ENCODE data around the gene SUPT3H.
"Not testable (repeated sequence)": the region's sequence is repeated elsewhere in the genome, so short reads cannot be mapped to it uniquely, and the experiment has no call there.

SUPT3H gene

GRCh38 chr6:44923444-44923843 is 454.3 kb downstream of the SUPT3H start:
- no peaks in the 10 kb centered on the region for H3K36me3 ChIP-seq (ENCODE audit: control insufficient read depth, insufficient read depth, low read length)
- no peak overlapping the region for H3K4me3 ChIP-seq (ENCODE audit: low read length)
- no peak overlapping the region for H3K27ac ChIP-seq (ENCODE audit: low read depth, low read length)
- H3K4me1 ChIP-seq (ENCODE audit: control insufficient read depth, insufficient read depth, low read length) = no peaks in the 10 kb centered on the region
- H3K9ac ChIP-seq (ENCODE audit: low read length) = no peak overlapping the region
- no peaks in the 10 kb centered on the region for H3K27me3 ChIP-seq (ENCODE audit: control insufficient read depth, insufficient read depth, low read length)

- no peaks in the 10 kb centered on the region for H3K36me3 ChIP-seq (ENCODE audit: control insufficient read depth, insufficient read depth, low read length)
- no peak overlapping the region for H3K27ac ChIP-seq (ENCODE audit: low read depth, low read length)
Observed at GRCh38 chr6:44921798-44922197, 455.9 kb downstream of the SUPT3H start.

GRCh38 chr6:44920952-44921491 is 456.7 kb downstream of the SUPT3H start:
- no peak overlapping the region for H3K27ac ChIP-seq (ENCODE audit: low read depth, low read length)
- H3K4me3 ChIP-seq (ENCODE audit: low read length) = no peak overlapping the region
- no peak overlapping the region for H3K9ac ChIP-seq (ENCODE audit: low read length)
- H3K27me3 ChIP-seq (ENCODE audit: control insufficient read depth, insufficient read depth, low read length) = no peaks in the 10 kb centered on the region
- no peaks in the 10 kb centered on the region for H3K36me3 ChIP-seq (ENCODE audit: control insufficient read depth, insufficient read depth, low read length)
- H3K4me1 ChIP-seq (ENCODE audit: control insufficient read depth, insufficient read depth, low read length) = no peaks in the 10 kb centered on the region

More at GRCh38 chr6:44921798-44922197, 455.9 kb downstream of the SUPT3H start:
- H3K4me1 ChIP-seq (ENCODE audit: control insufficient read depth, insufficient read depth, low read length) = no peaks in the 10 kb centered on the region
- H3K4me3 ChIP-seq (ENCODE audit: low read length) = no peak overlapping the region
- no peaks in the 10 kb centered on the region for H3K27me3 ChIP-seq (ENCODE audit: control insufficient read depth, insufficient read depth, low read length)
- no peak overlapping the region for H3K9ac ChIP-seq (ENCODE audit: low read length)

GRCh38 chr6:44918671-44919296 is 458.9 kb downstream of the SUPT3H start:
- H3K27ac ChIP-seq (ENCODE audit: low read depth, low read length) = no peak overlapping the region
- no peak overlapping the region for H3K4me3 ChIP-seq (ENCODE audit: low read length)
- no peaks in the 10 kb centered on the region for H3K4me1 ChIP-seq (ENCODE audit: control insufficient read depth, insufficient read depth, low read length)
- H3K36me3 ChIP-seq (ENCODE audit: control insufficient read depth, insufficient read depth, low read length) = no peaks in the 10 kb centered on the region
- H3K27me3 ChIP-seq (ENCODE audit: control insufficient read depth, insufficient read depth, low read length) = no peaks in the 10 kb centered on the region
- H3K9ac ChIP-seq (ENCODE audit: low read length) = no peak overlapping the region

- H3K4me3 ChIP-seq (ENCODE audit: low read length) = no peak overlapping the region
- H3K9ac ChIP-seq (ENCODE audit: low read length) = no peak overlapping the region
- H3K27me3 ChIP-seq (ENCODE audit: control insufficient read depth, insufficient read depth, low read length) = no peaks in the 10 kb centered on the region
- no peaks in the 10 kb centered on the region for H3K36me3 ChIP-seq (ENCODE audit: control insufficient read depth, insufficient read depth, low read length)
- no peak overlapping the region for H3K27ac ChIP-seq (ENCODE audit: low read depth, low read length)
- no peaks in the 10 kb centered on the region for H3K4me1 ChIP-seq (ENCODE audit: control insufficient read depth, insufficient read depth, low read length)
Observed at GRCh38 chr6:44917430-44917829, 460.3 kb downstream of the SUPT3H start.

- no peaks in the 10 kb centered on the region for H3K27me3 ChIP-seq (ENCODE audit: control insufficient read depth, insufficient read depth, low read length)
- H3K4me3 ChIP-seq (ENCODE audit: low read length) = no peak overlapping the region
- no peaks in the 10 kb centered on the region for H3K4me1 ChIP-seq (ENCODE audit: control insufficient read depth, insufficient read depth, low read length)
- H3K9ac ChIP-seq (ENCODE audit: low read length) = no peak overlapping the region
- H3K27ac ChIP-seq (ENCODE audit: low read depth, low read length) = no peak overlapping the region
- H3K36me3 ChIP-seq (ENCODE audit: control insufficient read depth, insufficient read depth, low read length) = no peaks in the 10 kb centered on the region
Observed at GRCh38 chr6:44915111-44915510, 462.6 kb downstream of the SUPT3H start.

GRCh38 chr6:44914141-44914540 is 463.6 kb downstream of the SUPT3H start:
- Histone ChIP-seq H3K9ac (ENCODE audit: low read length) (no peak overlapping the region), H3K36me3 (ENCODE audit: control insufficient read depth, insufficient read depth, low read length) (no peaks in the 10 kb centered on the region), H3K4me3 (ENCODE audit: low read length) (no peak overlapping the region), H3K4me1 (ENCODE audit: control insufficient read depth, insufficient read depth, low read length) (no peaks in the 10 kb centered on the region), H3K27me3 (ENCODE audit: control insufficient read depth, insufficient read depth, low read length) (no peaks in the 10 kb centered on the region), H3K27ac (ENCODE audit: low read depth, low read length) (no peak overlapping the region)

- H3K27me3 ChIP-seq (ENCODE audit: control insufficient read depth, insufficient read depth, low read length) = no peaks in the 10 kb centered on the region
- H3K4me1 ChIP-seq (ENCODE audit: control insufficient read depth, insufficient read depth, low read length) = no peaks in the 10 kb centered on the region
- H3K36me3 ChIP-seq (ENCODE audit: control insufficient read depth, insufficient read depth, low read length) = no peaks in the 10 kb centered on the region
- H3K9ac ChIP-seq (ENCODE audit: low read length) = no peak overlapping the region
- H3K27ac ChIP-seq (ENCODE audit: low read depth, low read length) = no peak overlapping the region
- H3K4me3 ChIP-seq (ENCODE audit: low read length) = no peak overlapping the region
Observed at GRCh38 chr6:44906761-44907160, 471.0 kb downstream of the SUPT3H start.

GRCh38 chr6:44900358-44900757 is 477.4 kb downstream of the SUPT3H start:
- H3K9ac ChIP-seq (ENCODE audit: low read length); H3K27me3 ChIP-seq (ENCODE audit: control insufficient read depth, insufficient read depth, low read length); H3K27ac ChIP-seq (ENCODE audit: low read depth, low read length); H3K4me3 ChIP-seq (ENCODE audit: low read length); H3K36me3 ChIP-seq (ENCODE audit: control insufficient read depth, insufficient read depth, low read length); H3K4me1 ChIP-seq (ENCODE audit: control insufficient read depth, insufficient read depth, low read length): not testable (repeated sequence)

GRCh38 chr6:44898296-44898930 is 479.3 kb downstream of the SUPT3H start:
- no peak overlapping the region for H3K27ac ChIP-seq (ENCODE audit: low read depth, low read length)
- no peak overlapping the region for H3K9ac ChIP-seq (ENCODE audit: low read length)
- no peaks in the 10 kb centered on the region for H3K36me3 ChIP-seq (ENCODE audit: control insufficient read depth, insufficient read depth, low read length)
- H3K4me3 ChIP-seq (ENCODE audit: low read length) = no peak overlapping the region
- H3K4me1 ChIP-seq (ENCODE audit: control insufficient read depth, insufficient read depth, low read length) = no peaks in the 10 kb centered on the region
- H3K27me3 ChIP-seq (ENCODE audit: control insufficient read depth, insufficient read depth, low read length) = no peaks in the 10 kb centered on the region

GRCh38 chr6:44897316-44897715 is 480.4 kb downstream of the SUPT3H start:
- no peak overlapping the region for H3K9ac ChIP-seq (ENCODE audit: low read length)
- no peak overlapping the region for H3K27ac ChIP-seq (ENCODE audit: low read depth, low read length)
- H3K27me3 ChIP-seq (ENCODE audit: control insufficient read depth, insufficient read depth, low read length) = no peaks in the 10 kb centered on the region
- no peaks in the 10 kb centered on the region for H3K4me1 ChIP-seq (ENCODE audit: control insufficient read depth, insufficient read depth, low read length)
- no peak overlapping the region for H3K4me3 ChIP-seq (ENCODE audit: low read length)
- no peaks in the 10 kb centered on the region for H3K36me3 ChIP-seq (ENCODE audit: control insufficient read depth, insufficient read depth, low read length)

GRCh38 chr6:44896701-44897100 is 481.0 kb downstream of the SUPT3H start:
- no peaks in the 10 kb centered on the region for H3K27me3 ChIP-seq (ENCODE audit: control insufficient read depth, insufficient read depth, low read length)
- no peak overlapping the region for H3K27ac ChIP-seq (ENCODE audit: low read depth, low read length)
- no peaks in the 10 kb centered on the region for H3K36me3 ChIP-seq (ENCODE audit: control insufficient read depth, insufficient read depth, low read length)
- no peaks in the 10 kb centered on the region for H3K4me1 ChIP-seq (ENCODE audit: control insufficient read depth, insufficient read depth, low read length)
- no peak overlapping the region for H3K9ac ChIP-seq (ENCODE audit: low read length)
- H3K4me3 ChIP-seq (ENCODE audit: low read length) = no peak overlapping the region

- Histone ChIP-seq H3K9ac (ENCODE audit: low read length) (no peak overlapping the region), H3K4me3 (ENCODE audit: low read length) (no peak overlapping the region), H3K27me3 (ENCODE audit: control insufficient read depth, insufficient read depth, low read length) (no peaks in the 10 kb centered on the region), H3K27ac (ENCODE audit: low read depth, low read length) (no peak overlapping the region), H3K4me1 (ENCODE audit: control insufficient read depth, insufficient read depth, low read length) (no peaks in the 10 kb centered on the region), H3K36me3 (ENCODE audit: control insufficient read depth, insufficient read depth, low read length) (no peaks in the 10 kb centered on the region)
Observed at GRCh38 chr6:44892579-44892978, 485.2 kb downstream of the SUPT3H start.

All from rectal smooth muscle tissue (tissue), 1 donor.